Subcutaneous preadipocyte (primary cell): ENCODE data around the gene SLC17A5. TPM values are rescaled to one million over a fixed set of nuclear protein-coding genes. Genes with fewer than 3 reads are reported as not detected.

ENCODE experiments used
- small RNA-seq: library from RNA; depleted of rRNA; stranded (forward); fragments of <200 nt; gene quantifications from one replicate; pipeline ENCODE3, GENCODE V24; 2012
- total RNA-seq: library from RNA; depleted of rRNA; stranded (reverse); fragments of >200 nt; gene quantifications from 2 replicates; pipeline ENCODE4 v1.2.3, GENCODE V29; 2012

The SLC17A5 gene, protein sequence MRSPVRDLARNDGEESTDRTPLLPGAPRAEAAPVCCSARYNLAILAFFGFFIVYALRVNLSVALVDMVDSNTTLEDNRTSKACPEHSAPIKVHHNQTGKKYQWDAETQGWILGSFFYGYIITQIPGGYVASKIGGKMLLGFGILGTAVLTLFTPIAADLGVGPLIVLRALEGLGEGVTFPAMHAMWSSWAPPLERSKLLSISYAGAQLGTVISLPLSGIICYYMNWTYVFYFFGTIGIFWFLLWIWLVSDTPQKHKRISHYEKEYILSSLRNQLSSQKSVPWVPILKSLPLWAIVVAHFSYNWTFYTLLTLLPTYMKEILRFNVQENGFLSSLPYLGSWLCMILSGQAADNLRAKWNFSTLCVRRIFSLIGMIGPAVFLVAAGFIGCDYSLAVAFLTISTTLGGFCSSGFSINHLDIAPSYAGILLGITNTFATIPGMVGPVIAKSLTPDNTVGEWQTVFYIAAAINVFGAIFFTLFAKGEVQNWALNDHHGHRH
- total RNA-seq: 29.0 and 31.9 TPM in 2 replicates

DNA sequence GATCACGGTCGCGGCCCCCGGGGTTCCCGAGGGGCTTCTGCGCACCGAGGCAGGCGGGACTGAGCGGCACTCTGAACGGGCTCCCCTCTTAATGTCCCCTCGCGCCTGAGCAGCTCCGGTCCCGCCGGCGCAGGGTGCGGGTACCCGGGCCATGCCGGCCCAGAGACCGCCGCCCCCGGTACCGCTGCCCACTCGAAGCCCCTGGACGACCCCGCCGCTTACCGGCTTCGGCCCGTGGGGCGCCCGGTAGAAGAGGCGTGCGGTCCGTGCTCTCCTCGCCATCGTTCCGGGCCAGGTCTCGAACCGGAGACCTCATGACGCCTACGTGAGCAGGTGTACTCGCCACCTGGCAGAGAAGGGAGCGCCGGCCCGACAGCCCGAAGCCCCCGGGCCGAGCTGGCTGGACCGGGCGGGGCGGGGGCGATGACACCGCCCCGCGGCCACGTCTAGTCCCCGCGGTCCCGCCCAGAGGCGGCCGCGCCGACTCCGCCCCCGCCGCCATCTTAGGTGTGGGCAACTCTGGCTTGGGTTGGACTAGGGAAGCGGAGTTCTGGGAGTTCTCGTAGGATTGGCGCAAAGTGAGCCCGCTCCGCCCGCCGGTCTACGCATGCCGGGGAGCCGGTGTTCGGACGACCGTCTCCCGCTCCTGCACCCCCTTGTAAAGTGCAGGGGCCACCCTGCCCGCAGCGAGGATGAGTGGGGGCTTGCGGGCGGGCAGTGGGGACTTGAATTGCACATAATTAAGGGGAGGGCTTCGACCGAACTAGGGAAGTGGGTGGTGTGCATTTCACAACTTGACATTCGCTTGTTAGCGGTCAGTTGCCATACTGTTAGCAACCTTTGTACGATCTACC lies at the start of gene SLC17A5:
Gene SLC17A5, minus strand, starts transcription at position 422 of the 854 bp plus-strand sequence. Its CDS starts 106 bp downstream, at position 316.

DNA sequence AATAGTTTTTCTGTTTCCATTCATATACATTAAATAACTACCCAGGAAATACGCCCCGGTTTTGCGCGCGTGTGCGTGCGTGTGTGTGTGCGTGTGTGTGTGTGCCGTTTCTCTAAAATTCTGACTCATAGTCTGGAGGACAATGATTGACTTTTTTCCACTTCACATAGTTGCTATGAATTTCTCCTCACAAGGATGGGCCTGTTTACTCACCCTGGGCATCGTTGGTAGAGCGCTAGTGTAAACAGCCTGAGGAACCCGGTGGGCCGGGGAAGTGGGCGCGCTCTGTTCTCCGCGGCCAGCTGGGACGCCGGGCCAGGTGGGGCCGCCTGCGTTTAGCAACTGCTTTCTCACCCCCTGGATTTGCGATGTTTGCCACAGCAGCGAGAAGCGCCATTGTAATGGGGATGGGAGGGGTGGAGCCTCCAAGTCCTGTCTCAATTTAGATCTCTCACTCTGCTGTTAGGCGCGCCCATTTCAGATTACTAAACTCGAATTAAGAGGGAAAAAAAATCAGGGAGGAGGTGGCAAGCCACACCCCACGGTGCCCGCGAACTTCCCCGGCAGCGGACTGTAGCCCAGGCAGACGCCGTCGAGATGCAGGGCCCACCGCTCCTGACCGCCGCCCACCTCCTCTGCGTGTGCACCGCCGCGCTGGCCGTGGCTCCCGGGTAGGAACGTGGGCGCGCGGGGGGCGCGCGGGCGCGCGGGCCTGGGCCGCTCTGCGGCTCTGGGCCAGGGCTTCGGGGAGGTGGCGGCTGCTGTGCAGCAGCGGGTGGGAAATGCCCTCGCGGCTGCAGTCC lies 42.0 kb upstream of the SLC17A5 start, which contains the start of gene CD109:
Gene CD109, plus strand, starts transcription at position 585 of the 803 bp plus-strand sequence. Its CDS starts 13 bp downstream, at position 598.

Small RNAs within 50 kb of the gene (small RNA-seq; reads per million reads assigned to genes)
- gene RPS27P15: not detected

Other genes with a start within 250 kb of the SLC17A5 start
- gene CGAS, start 201.7 kb downstream of the SLC17A5 start, total RNA-seq: 3.3 and 10.9 TPM in 2 replicates
- 32.0 and 38.3 TPM in 2 replicates for gene MTO1, start 192.3 kb downstream of the SLC17A5 start, total RNA-seq
- gene EEF1A1, start 133.0 kb downstream of the SLC17A5 start, total RNA-seq: 15,360 and 18,533 TPM in 2 replicates
- 79.4 and 100 TPM in 2 replicates for gene CD109, start 42.2 kb upstream of the SLC17A5 start, total RNA-seq